Natural killer cell (primary cell): ENCODE measurements around the gene GSG1L2. TPM values are rescaled to one million over a fixed set of nuclear protein-coding genes. Genes with fewer than 3 reads are reported as not detected.

ENCODE experiments used
- ATAC-seq, 3 donors: fragments of 150-1000 bp in 2 of 3; fragments of 200-7000 bp in 1 of 3; cut with Tn5 transposase; 1 replicate in 1 of 3; 2 replicates in 2 of 3; pipeline ENCODE4 v1.10.0; 2021; ENCODE audit warnings: mild to moderate bottlenecking in 2 of 3, moderate library complexity in 2 of 3
- DNase-seq, 2 donors: peaks; one replicate each; pipeline versions ENCODE4 v3.0.0 to v3.0.0-alpha.2; 2013 to 2021; ENCODE audit warnings: mixed read lengths in 1 of 2
- H3K27ac ChIP-seq: one replicate; pipeline ENCODE4 v1.5.1; 2013; ENCODE audit warnings: mild to moderate bottlenecking, low read length
- H3K27me3 ChIP-seq: one replicate; pipeline ENCODE4 v1.6.1; 2013; ENCODE audit warnings: low read length; ENCODE audit not compliant: control insufficient read depth, insufficient read depth
- H3K36me3 ChIP-seq: one replicate; pipeline ENCODE4 v1.6.1; 2013; ENCODE audit warnings: low read length; ENCODE audit not compliant: control insufficient read depth, insufficient read depth
- H3K4me1 ChIP-seq: one replicate; pipeline ENCODE4 v1.6.1; 2013; ENCODE audit warnings: low read length; ENCODE audit not compliant: control insufficient read depth, insufficient read depth
- H3K4me3 ChIP-seq: one replicate; pipeline ENCODE4 v1.5.1; 2013; ENCODE audit warnings: low read length
- H3K9me3 ChIP-seq: one replicate; pipeline ENCODE4 v1.6.1; 2013; ENCODE audit warnings: low read length; ENCODE audit not compliant: control insufficient read depth, insufficient read depth
- H3K27ac Mint-ChIP-seq, 2 donors: one replicate each; pipeline ENCODE4 v1.8.0; 2022; ENCODE audit warnings: mild to moderate bottlenecking in 2 of 2, mixed read lengths in 2 of 2, moderate library complexity in 1 of 2
- H3K27me3 Mint-ChIP-seq, 2 donors: one replicate each; pipeline ENCODE4 v1.8.0; 2022; ENCODE audit warnings: low read depth in 2 of 2, mixed read lengths in 2 of 2
- H3K36me3 Mint-ChIP-seq: one replicate; pipeline ENCODE4 v1.8.0; 2022; ENCODE audit warnings: mixed read lengths
- H3K4me1 Mint-ChIP-seq, 2 donors: one replicate each; pipeline ENCODE4 v1.8.0; 2022; ENCODE audit warnings: mixed read lengths in 2 of 2
- H3K4me3 Mint-ChIP-seq: one replicate; pipeline ENCODE4 v1.8.0; 2022; ENCODE audit warnings: mild to moderate bottlenecking, moderate library complexity, mixed read lengths
- H3K9me3 Mint-ChIP-seq, 2 donors: one replicate each; pipeline ENCODE4 v1.8.0; 2022; ENCODE audit warnings: mixed read lengths in 2 of 2
- WGBS: methylation state at CpG from one replicate; pipeline ENCODE4 v1.1.7; 2013; ENCODE audit warnings: missing lambda C conversion rate; ENCODE audit not compliant: insufficient coverage; 5-methylcytosine and 5-hydroxymethylcytosine counted together
- intact Hi-C: fragments of 100-400 bp; cut with micrococcal nuclease; formaldehyde crosslinking; loops from one replicate; pipeline ENCODE4 v1.14.2; 2022
- total RNA-seq, 4 donors: library from RNA; stranded (reverse); fragments of 120-200 nt in 1 of 4; gene quantifications; one replicate each; pipeline versions ENCODE4 v1.2.3 to v1.2.4, GENCODE V29; 2013 to 2022
- TF ChIP-seq, protein P1 (sequence below): fragments of 200-600 bp; IDR thresholded peaks from one replicate; pipeline ENCODE4 v1.8.0; 2022; ENCODE audit warnings: antibody characterized with exemption

Gene GSG1L2
- total RNA-seq, 3 donors from 2014 or later (not counting 1 experiment from before 2014, with no cell fraction given): not detected

GRCh38 chr17:9792181-9792840 lies 29.6 kb downstream of the GSG1L2 start:
- DNase-seq (no peak), ATAC-seq (no peak)
- no peak overlapping the region for H3K4me3 Mint-ChIP-seq
- Histone ChIP-seq H3K27ac (no peak overlapping the region), H3K9me3 (no peaks in the 10 kb centered on the region), H3K27me3 (no peaks in the 10 kb centered on the region), H3K4me3 (no peak overlapping the region), H3K4me1 (no peaks in the 10 kb centered on the region), H3K36me3 (no peaks in the 10 kb centered on the region)
- no peaks in the 10 kb centered on the region for H3K9me3 Mint-ChIP-seq
- no peak overlapping the region for H3K27ac Mint-ChIP-seq
- H3K27me3 Mint-ChIP-seq: peaks cover 0 to 4% of the 10 kb centered on the region in 2 donors
- H3K36me3 Mint-ChIP-seq: no peaks in the 10 kb centered on the region
- H3K4me1 Mint-ChIP-seq: no peaks in the 10 kb centered on the region
- TF ChIP-seq, protein P1, sequence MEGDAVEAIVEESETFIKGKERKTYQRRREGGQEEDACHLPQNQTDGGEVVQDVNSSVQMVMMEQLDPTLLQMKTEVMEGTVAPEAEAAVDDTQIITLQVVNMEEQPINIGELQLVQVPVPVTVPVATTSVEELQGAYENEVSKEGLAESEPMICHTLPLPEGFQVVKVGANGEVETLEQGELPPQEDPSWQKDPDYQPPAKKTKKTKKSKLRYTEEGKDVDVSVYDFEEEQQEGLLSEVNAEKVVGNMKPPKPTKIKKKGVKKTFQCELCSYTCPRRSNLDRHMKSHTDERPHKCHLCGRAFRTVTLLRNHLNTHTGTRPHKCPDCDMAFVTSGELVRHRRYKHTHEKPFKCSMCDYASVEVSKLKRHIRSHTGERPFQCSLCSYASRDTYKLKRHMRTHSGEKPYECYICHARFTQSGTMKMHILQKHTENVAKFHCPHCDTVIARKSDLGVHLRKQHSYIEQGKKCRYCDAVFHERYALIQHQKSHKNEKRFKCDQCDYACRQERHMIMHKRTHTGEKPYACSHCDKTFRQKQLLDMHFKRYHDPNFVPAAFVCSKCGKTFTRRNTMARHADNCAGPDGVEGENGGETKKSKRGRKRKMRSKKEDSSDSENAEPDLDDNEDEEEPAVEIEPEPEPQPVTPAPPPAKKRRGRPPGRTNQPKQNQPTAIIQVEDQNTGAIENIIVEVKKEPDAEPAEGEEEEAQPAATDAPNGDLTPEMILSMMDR: no peak
- intact Hi-C loops: no loop called here
- 99% methylated on average over 13 of the region's 15 CpGs for WGBS

DNA sequence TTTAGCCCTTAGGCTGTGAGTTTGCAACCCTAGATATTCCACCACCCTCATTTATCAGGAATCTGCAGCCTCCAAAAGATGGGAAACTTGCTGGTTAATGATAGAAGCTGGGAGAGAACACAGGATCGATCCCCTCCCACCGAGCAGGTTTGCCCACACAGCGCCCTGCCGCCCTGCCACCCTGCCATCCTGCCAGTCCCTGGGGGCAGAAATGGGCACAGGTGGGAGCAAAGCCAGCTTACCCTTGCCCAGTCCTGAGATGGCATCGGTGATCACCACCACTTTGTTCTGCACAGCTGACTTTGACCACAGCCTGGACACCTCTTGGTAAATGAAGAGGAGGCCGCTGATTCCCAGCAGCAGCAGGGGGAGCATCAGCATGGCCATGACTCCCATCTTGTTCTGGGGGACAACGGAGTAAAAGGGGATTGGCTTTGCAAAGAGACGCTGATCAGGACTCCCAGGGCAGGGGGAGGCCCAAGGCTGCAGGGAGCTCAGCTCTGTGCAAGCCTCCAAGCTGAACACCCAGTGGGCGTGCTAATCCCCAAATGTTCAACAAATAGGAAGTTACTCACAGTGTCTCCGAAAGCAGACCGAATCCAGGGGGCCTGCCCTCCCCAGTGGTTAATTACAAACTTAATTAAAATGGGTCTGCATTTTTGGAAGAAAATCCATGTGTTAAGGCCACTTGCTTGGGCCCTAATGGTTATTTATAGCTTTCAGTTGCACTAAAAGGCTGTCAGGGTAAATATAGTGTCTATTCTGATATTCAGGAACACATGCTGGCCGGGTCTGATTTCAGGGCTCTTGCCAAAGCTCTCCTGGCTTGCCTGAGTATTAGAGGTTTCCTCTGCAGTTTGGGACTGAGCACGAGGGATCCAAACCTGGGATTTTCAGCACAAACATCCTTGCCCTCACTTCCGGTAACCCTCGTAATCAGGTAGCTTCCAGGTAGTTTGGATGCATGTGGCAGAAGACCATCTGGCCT lies 30.7 kb downstream of the GSG1L2 start, which contains the start of gene DHRS7C:
Gene DHRS7C, minus strand, starts transcription at position 704 of the 988 bp plus-strand sequence. Its CDS starts 308 bp downstream, at position 396.
- Mint-ChIP-seq H3K27ac (no peak within 1 kb of the TSS), H3K36me3 (no peaks in the 10 kb centered on the region), H3K27me3 (peaks cover 0 to under 1% of the 10 kb centered on the region in 2 donors), H3K4me3 (no peak within 1 kb of the TSS), H3K9me3 (no peaks in the 10 kb centered on the region), H3K4me1 (no peaks in the 10 kb centered on the region)
- TF ChIP-seq, protein P1: no peak
- Histone ChIP-seq H3K4me1 (no peaks in the 10 kb centered on the region), H3K36me3 (no peaks in the 10 kb centered on the region), H3K27ac (no peak within 1 kb of the TSS), H3K4me3 (no peak within 1 kb of the TSS), H3K9me3 (no peaks in the 10 kb centered on the region), H3K27me3 (no peaks in the 10 kb centered on the region)
- ATAC-seq (no peak), DNase-seq (no peak)
- WGBS: 89% methylated on average over 15 of the region's 15 CpGs
- intact Hi-C loops: no loop called here

- intact Hi-C loops: no loop called here
- H3K9me3 Mint-ChIP-seq: no peaks in the 10 kb centered on the region
Measured at GRCh38 chr17:9790316-9790715, 31.6 kb downstream of the GSG1L2 start.

More at GRCh38 chr17:9790316-9790715, 31.6 kb downstream of the GSG1L2 start:
- no peak for ATAC-seq
- no peak overlapping the region for H3K4me3 ChIP-seq
- no peak overlapping the region for H3K4me3 Mint-ChIP-seq
- TF ChIP-seq, protein P1: no peak
- H3K27me3 Mint-ChIP-seq: peaks cover 0 to 1% of the 10 kb centered on the region in 2 donors
- 81% methylated on average over 4 of the region's 4 CpGs for WGBS
- H3K4me1 Mint-ChIP-seq: no peaks in the 10 kb centered on the region
- no peaks in the 10 kb centered on the region for H3K9me3 ChIP-seq
- no peaks in the 10 kb centered on the region for H3K4me1 ChIP-seq
- H3K27ac ChIP-seq: no peak overlapping the region
- H3K36me3 ChIP-seq: no peaks in the 10 kb centered on the region
- H3K36me3 Mint-ChIP-seq: no peaks in the 10 kb centered on the region
- no peak overlapping the region for H3K27ac Mint-ChIP-seq
- no peaks in the 10 kb centered on the region for H3K27me3 ChIP-seq
- DNase-seq: no peak
